Measurements from ENCODE around the gene CTSD.

CTSD gene

DNA sequence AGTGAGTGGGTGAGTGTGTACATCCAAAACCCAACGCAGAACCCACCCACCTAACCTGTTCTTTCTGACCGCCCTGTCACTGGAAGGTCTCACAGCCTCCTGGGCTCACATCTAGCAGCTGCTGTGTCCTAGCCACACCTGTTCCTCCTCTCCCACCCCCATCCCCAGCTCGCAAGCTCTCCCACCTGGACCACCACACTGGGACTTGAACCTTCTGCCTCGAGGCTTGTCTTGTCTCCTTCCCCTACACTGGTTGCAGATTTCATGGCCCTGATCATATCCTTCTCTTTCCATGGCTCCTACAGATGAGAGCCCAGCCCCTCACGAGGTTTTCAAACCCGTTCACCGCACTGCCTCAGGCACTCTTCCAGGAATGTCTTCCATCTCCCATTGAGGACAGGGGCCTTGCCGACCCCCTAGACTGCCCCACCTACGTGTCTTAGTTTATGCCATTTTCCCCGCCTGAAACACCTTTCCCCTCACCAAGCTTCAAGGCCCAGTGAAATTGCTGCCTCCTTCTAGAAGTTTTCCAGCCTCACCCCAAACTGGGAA lies 20.1 kb downstream of the CTSD start:
- DNase-seq: no peak

DNA sequence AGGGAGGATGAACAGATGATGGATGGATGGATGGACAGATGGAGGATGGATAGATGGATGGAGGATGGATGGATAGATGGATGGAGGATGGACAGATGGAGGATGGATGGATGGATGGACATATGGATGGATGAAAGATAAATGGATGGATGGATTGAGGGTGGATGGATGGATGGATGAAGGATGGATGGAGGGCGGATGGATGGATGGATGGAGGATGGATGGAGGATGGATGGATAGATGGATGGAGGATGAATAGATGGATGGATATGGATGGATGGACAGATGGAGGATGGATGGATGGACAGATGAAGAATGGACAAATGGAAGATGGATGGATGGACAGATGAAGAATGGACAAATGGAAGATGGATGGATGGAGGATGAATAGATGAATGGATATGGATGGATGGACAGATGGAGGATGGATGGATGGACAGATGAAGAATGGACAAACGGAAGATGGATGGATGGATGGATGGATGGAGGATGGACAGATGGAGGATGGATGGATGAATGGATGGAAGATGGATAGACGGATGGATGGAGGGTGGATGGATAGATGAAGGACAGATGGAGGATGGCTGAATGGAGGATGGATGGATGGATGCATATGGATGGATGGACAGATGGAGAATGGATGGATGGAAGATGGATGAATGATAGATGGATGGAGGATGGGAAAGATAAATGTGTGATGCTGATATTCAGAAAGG lies 20.7 kb downstream of the CTSD start:
- DNase-seq: no peak

DNA sequence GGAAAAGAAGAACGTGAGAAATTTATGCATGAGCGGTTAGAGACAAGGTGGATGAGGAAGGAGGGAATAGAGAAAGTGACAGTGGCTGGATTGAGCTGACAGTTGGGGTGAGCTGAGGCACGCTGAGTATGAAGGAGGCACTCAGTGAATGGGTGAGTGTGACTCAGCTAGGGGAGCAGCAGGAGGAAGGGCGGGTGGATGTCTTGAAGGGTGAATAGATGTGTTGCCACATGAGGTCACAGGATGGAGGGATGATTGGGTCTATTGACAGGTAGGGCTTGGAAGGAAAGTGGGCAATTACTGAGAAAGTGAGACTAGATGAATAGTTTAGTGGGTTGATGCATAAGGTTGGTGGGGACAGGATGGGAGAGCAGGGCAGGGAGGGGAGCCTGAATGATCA lies 21.4 kb downstream of the CTSD start:
- no peak for DNase-seq

DNA sequence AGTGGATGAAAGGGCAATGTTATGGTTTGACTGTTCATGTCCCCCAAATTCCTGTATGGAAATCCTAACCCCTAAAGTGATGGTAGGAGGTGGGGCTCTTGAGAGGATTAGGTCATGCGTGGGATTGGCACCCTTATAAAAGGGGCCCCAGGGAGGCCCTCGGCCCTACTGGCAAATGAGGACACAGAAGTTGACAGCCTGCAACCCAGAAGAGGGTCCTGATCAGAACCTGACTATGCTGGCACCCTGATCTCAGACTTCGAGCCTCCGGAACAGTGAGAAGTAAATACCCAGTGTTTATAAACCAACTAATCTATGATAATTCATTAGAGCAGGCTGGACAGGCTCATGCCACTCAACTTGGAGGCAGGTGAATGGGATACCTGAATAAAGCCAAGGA lies 22.0 kb downstream of the CTSD start:
- no peak for DNase-seq

DNA sequence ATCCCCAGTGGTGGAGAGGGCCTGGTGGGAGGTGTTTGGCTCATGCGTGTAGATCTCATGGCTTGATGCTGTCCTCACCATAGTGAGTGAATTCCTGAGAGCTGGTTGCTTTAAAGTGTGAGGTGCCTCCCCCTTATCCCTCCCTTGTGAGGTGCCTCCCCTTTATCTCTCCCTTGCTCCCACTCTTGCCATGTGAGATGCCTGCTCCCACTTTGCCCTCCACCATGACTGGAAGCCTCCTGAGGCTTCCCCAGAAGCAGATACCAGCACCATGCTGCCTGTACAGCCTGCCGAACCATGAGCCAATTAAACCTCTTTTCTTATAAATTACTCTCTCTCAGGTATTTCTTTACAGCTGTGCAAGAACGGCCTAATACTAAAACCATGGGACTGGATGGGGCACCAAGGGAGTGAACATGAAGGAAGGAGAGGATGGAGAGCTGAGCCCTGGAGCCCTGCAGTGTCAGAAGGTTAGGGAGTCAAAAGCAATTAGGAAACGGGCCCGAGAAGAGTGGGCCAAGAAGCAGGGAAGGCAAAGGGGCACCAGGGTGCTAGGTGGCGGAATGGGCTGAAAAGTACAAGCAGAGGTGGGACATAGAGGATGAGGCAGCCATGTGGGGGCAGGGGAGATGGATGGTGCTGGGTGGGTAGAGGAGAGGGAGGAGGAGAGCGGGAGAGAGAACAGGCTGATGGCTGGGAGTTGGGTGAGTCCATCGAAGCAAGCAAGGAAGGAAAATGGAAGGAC lies 22.8 kb downstream of the CTSD start:
- no peak for DNase-seq

DNA sequence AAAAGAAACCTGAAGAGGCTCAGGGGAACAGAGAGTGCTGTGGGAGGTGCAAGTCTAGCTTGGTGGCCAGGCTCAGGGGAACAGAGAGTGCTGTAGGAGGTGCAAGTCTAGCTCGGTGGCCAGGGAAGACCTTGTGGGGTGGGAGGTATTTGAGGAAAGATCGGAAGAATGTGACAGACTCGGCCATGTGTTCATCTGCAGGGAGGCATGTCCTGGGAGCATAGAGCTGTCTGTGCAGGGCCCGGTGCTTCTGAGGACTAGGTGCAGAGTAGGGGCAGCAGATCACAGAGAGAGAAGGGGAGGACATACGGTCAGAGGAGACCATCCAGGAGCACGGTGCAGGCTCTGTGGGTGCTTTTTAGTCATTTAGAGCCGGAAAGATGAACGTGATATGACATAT lies 24.2 kb downstream of the CTSD start:
- no peak for DNase-seq

DNA sequence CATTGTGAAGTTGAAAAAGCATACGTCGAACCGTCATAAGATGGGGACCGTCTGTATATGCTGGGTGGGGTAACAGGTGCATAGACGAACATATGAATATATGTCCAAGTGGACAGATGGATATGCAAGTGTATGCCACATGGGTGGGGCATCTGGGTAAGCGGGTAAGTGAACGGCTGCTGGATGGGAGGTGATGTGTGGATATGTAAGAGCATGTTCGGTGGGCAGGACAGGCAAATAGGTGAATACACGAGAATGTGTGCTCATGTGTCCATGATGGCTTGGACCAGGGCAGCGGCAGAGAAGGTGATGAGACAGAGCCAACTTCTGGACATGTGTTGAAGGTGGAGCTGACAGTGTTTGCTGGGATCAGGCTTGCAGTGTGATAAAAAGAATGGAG lies 25.3 kb downstream of the CTSD start:
- no peak for DNase-seq

DNA sequence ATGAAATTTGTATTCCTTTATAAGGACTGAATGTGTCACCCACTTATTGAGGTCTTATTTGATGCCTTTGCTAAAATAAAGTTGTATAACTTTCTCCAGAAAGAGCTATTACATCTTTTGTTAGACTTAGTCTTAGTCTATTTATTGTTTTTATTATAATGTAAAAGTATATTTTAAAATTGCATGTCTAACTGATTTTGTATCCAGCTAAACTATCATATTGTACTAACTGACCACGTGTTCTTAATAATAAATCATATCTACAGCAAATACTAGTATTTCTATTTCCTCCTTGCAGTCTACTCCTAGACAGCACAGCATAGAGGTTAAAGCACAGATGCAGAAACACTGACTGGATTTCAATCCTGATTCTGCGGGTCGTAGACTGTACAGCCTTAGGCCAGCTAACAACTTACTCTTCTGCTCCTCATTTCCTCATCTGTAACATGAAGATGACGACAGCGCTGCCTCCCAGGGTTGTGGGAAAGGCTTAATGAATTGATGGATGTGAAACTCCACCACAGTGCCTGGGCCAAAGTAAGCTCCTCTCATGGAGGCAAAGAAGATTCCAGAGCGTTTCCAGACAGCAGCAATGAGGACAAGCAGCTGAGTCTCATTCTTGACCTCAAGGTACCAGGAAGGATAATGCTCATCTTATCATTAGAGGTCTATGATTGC lies 26.5 kb downstream of the CTSD start:
- no peak for DNase-seq

DNA sequence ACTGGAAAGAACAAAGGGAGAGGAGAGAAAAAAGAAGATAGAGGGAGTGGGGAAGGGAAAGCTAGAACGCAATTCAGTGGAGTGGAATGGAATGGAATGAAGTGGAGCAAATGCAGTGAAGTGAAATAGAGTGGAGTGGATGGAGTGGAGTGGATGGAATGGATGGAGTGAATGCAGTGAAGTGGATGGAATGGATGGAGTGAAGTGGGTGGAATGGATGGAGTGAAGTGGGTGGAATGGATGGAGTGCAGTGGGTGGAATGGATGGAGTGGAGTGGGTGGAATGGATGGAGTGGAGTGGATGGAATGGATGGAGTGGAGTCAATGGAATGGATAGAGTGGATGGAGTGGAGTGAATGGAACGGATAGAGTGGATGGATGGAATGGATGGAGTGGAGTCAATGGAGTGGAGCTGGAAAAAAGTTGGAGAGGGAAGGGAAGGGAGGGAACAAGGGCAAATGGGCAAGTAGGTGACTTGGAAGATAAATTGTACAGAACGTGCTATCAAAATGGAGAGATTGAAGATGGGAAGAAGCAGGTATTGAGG lies 27.2 kb downstream of the CTSD start:
- no peak for DNase-seq

DNA sequence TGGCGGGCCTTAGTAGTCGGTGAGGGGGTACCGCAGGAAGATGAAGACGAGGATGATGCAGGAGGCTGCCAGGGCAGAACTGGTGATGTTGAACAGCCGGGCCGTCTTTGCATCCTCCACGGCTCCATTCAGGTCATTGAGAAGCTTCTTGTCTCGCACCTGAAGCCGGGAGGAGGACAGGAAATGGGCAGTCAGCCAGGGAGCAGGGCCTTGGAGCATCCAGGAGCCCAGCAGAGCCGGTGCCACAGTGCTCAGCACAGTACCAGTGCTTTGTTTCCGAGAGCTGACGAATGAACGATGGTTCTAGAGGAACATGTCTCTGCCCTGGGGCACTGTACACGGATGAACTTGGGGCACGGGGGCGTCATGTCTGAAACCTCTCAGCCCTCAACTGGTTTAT lies 28.5 kb downstream of the CTSD start:
- no peak for DNase-seq

DNA sequence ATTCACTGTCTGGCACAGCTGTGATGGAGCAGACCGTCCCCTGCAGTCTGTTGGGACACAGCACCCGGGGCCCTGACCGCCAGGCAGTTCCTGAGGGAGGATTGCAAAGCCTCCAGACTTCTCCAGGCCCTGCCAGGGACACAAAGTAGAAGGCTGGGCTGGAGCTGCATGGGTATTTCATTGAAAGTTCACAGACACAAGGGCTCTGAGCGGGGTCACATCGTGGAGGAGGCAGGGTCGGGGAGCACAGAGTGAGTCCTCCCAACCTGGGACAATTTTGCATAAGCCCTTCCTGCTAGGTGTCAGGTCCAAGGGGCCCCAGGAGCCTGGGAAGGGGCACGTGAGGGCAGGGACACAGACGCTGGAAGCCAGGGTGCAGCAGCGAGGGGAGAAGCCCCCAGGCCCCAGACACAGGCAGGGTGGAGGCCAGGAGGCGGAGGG lies 29.1 kb downstream of the CTSD start:
- DNase-seq: no peak

DNA sequence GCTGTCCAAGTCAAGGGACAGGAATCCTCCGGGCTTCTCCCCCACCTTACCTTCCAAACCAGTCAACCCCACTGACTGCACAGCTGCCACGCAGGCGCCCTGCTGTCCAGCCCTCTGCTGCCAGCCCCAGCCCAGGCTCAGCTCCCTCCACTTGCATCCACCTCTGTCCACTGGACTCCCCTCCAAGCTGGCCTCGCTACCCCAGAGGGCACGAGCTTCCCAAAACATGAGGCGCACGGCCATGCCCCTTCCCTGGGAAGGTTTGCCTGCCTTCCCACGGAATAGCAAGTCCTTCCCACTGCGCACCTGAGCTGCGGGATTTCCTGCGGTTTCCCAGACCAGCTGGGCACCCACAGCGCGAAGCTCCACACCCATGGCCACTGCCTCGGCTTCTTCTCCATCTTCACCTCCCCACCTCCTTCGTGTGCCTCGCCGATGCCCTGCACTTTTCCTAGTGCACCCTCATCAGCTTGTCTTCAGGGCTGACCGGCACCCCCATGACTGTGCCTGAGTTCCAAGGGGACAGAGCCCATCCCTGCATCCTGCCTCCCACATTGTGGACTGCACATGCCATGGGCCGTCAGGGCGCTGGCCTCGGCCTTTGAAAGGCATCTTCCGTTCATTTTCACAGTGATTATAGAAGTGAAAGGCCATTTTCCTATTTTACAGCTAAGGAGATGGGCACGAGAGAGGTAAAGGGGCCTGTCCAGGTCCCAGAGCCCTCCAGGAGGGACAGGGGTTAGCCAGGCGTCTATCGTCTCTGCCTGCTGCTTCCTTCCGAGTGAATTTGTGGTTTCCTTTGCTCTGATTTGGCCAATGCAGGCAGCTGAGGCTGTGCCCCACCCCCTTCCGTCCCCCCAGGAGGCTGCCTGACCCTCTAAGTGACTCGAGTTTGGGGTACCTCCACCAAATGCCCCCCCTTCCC lies 29.7 kb downstream of the CTSD start:
- no peak for DNase-seq

DNA sequence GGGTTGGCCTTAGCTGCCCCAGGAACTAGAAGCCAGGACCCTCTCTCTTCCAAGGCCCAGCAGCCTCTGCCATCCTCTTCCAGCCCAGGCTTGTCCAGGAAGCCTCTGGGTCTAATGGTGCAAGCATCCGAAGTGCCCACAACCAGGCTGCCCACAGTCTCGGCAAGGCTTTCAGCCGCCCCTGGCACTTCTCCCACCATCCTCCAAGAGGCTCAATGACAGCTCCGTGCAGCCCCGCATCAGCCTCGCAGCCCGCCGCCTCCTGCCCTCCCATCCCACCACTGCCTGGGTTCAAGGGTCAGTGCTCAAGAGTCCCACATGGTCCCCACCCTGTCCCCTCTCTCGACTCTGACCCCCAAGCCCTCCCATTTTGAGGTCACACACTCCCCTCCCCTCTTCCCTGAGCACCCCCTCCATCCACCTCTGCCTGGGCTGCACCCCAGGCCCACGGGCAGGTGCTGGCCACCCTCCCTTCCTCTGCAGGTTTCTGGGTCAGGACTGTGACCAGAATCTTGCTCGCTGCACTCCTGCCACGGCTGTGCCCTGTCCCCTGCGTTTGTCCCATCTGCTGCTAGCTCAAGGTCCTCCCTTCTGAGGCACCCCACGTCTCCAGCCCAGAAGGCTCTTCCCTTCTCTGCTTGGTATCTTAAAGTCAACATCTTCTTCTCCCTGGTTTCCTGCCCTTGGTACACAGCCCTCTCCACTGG lies 30.6 kb downstream of the CTSD start:
- no peak for DNase-seq

DNA sequence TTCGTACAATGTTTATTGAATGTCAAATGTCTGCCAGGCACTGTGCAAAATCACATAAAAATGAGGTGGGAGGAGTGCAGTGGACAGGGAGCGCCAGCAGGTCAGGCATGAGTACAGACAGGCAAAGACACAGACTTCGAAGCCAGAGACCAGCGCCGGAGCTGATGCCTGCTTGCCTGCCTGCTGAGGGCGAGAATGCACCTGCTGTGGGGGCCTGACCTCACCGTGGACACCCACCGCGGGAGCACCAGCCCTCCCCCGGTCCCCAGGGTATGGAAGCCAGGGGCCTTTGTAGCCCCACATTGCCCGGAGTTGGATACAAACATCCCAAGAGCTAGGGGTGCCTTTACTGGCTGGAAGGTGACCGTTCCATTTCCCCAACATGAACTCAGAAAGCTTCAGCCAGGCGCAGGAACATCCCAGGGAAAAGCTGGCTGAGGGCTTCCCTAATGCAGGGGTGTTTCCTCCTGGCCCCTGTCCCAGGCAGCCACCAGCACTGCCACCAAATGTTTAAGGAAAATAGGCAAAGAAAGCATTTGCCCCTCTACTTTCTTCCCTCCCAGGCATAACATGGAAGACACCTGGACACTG lies 31.2 kb downstream of the CTSD start:
- no peak for DNase-seq

DNA sequence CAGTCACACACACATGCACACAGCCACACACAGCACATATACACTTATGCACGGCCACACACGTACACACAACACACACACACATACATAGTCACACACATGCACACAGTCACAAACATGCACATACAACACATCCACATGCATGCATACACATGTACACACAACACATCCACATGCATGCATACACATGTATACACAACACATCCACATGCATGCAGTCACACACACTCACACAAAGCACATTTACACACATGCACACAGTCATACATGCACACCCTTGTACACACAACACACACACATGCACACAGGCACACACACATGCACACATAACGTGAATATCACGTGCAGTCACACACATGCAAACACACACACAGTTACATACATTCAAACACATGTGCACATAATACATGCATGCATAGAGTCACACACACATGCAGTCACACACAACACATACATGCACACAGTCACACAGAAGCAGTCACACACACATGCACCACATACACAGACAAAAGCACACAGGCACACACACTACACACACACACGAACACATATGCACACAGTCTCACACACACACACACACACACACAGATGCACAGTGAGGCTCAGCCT lies 32.2 kb downstream of the CTSD start:
- no peak for DNase-seq

DNA sequence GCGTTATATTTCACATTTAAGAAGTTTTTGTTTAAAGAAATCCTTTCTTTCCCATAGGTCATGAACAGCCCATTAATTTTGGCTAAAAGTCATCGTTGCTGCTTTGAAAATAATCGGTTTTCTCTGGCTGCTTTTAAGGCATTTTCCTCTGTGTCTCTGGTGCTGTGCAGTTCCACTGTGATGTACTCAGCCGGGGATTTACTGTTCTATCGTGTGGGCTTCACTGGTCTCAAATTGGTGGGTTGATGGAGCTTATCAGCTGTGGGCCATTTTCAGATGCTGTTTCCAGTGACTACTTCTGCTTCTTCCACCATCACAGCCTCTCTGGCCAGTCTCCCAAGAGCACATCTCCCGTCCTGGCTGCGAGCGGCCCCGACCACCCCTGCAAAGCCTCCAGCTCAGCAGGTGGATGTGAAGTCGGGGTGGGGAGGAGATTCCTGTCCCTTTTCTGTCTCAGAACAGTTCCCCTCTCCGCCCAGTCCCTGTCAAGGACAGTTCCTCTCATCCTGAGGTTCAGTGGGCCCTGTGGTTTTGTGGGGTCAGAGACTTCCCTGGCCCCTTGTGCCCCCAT lies 33.6 kb downstream of the CTSD start:
- DNase-seq: no peak

DNA sequence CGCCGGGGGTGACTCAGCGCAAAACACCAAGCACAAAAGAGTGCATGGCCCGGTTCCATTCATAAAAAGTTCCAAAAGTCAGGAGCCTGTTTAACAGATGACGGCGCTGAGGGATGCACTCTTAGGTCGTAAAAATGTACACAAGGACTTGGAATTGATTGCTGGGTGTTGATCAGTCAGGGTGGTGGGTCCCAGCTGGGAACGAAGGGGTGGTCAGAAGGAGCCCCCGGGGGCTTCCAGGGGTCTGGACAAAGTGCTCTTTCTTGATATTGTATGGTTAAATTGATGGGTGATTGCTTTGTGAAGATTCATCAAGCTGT lies 34.1 kb downstream of the CTSD start:
- DNase-seq: no peak

DNA sequence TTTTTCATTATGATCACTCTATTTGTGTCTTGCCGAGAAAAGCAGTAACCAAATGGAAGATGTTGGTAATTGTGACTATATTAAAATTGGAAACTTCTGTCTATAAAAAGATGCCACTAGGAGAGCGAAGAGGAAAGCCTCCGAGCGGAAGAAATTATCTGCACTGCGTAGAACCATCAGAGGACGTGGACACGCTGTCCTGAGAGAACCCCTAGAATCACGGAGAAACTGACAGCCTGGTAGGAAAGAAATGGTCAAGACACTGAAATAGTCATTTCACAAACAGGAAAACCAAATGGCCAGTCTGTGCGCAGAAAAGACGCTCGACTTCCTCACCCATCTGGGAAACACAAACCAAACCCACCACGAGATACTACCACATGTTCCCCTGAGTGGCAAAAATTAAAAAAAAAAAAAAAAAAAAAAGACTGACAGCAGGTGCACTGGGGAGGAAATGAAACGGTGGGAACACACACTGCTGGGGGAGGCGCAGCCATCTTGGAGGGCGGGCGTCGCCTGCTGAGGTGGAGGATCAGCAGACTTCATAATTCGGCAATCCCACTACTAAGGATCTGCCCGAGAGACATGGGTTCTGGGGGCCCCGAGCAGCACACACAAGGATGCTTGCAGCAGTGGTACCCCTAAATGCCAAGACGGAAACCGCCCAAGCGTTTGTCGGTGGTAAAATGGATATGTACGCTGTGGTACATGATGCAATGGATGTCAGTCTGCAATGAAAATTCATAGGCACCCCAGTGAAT lies 34.6 kb downstream of the CTSD start:
- no peak for DNase-seq

DNA sequence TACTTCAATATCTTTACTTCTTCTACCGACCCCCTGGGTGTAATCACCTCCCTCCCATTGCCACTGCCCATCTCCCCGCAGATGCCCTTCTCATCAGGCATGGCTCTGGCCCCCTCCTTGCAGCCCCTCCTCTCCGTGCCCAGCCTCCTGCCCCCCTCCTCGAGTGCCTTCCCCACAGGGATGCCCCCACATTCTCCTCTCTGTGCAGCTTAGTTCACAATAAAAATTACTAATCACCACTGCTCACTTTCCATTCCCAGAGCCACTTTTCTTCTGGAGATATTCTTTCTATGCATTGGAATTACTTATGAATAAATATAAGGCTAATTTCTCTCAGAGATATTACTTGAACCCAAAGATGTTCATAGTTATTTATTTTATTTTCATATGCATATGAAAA lies 35.4 kb downstream of the CTSD start:
- no peak for DNase-seq

DNA sequence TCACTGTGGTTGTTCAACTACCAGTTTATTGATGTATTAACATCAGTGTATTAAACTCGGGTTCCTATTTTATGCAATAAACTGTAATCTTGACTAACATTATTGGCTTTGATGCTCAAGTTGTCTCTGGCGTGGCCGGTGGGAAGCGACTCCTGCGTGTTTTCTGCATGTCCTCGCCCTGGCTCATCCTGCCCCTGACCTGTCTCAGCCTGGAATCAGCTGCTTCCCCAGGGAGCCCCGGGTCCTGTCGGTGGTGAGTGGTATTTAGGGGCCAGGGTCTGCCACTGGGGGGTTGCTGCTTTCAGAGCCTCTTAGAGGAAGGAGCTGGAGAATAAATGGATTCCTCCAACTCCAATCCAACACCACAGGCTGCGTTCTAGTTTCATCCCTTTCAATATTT lies 35.9 kb downstream of the CTSD start:
- DNase-seq: no peak
